Measurements from ENCODE around the gene PARP9.

PARP9 gene

DNA sequence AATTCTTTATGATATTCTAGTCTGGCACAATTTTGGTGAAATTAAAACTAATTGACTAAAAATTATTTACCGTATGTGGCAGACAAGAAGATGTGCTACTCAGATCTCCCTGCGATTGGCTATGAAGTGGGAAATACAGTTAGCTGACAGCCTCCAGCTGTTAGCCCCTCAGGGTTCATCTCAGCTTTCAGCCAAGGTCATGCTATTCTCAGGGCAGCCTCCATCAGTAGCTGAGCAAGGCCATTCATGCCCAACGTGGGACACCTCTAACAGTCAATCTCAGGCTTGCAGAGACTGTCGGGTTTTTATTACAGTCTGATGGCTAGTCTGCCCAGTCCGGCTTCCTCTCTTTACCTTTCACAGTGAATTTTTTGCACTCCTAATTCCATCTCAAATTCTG lies 6.7 kb downstream of the PARP9 start:
- TF ChIP-seq CTCF (IDR thresholded peaks at IDR 0.05; ENCODE audit: low read depth, low read length): no peak
- TF ChIP-seq, protein P1, sequence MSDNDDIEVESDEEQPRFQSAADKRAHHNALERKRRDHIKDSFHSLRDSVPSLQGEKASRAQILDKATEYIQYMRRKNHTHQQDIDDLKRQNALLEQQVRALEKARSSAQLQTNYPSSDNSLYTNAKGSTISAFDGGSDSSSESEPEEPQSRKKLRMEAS (IDR thresholded peaks at IDR 0.05; ENCODE audit: low read depth, low read length): no peak
- no peak for TF ChIP-seq POLR2A (IDR thresholded peaks at IDR 0.05; ENCODE audit: extremely low read depth, insufficient read length)
- no peak for TF ChIP-seq MYC (IDR thresholded peaks at IDR 0.05; ENCODE audit: low read depth, low read length)
- no peak overlapping the region for H3K4me3 ChIP-seq (ENCODE audit: low read depth, low read length)
- DNase-seq (ENCODE audit: low read depth): no peak

- TF ChIP-seq, protein P1 (IDR thresholded peaks at IDR 0.05; ENCODE audit: low read depth, low read length): no peak
- no peak for TF ChIP-seq POLR2A (IDR thresholded peaks at IDR 0.05; ENCODE audit: extremely low read depth, insufficient read length)
- TF ChIP-seq CTCF (IDR thresholded peaks at IDR 0.05; ENCODE audit: low read depth, low read length): no peak
- no peak for TF ChIP-seq MYC (IDR thresholded peaks at IDR 0.05; ENCODE audit: low read depth, low read length)
- no peak for DNase-seq (ENCODE audit: low read depth)
- H3K4me3 ChIP-seq (ENCODE audit: low read depth, low read length): no peak overlapping the region
These were observed 8.6 kb downstream of the PARP9 start for GRCh38 chr3:122555275-122556071.

- DNase-seq (ENCODE audit: low read depth): no peak
- TF ChIP-seq MYC (IDR thresholded peaks at IDR 0.05; ENCODE audit: low read depth, low read length) (no peak), POLR2A (IDR thresholded peaks at IDR 0.05; ENCODE audit: extremely low read depth, insufficient read length) (no peak), CTCF (IDR thresholded peaks at IDR 0.05; ENCODE audit: low read depth, low read length) (no peak)
- TF ChIP-seq, protein P1 (IDR thresholded peaks at IDR 0.05; ENCODE audit: low read depth, low read length): no peak
- H3K4me3 ChIP-seq (ENCODE audit: low read depth, low read length): no peak overlapping the region
These were observed 10.9 kb downstream of the PARP9 start for GRCh38 chr3:122553171-122553570.

DNA sequence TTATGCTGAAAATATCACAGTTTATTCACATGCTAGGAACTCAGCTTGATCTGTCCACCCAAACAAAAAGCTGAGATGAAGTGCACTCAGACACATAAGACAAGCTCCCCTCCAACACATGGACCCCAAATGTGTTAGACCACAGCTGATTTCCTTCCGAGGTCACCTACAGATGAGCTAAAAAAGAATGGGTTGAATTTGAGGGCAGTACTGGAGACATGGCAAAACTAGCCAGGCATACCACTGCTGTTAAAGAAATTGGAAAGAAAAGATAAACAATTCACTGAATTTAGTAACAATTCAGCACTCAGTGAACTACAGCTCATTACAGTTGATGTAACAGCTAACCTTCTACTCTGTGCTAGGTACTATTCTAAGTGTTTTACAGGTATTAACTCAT lies 15.5 kb downstream of the PARP9 start:
- no peak overlapping the region for H3K4me3 ChIP-seq (ENCODE audit: low read depth, low read length)
- no peak for DNase-seq (ENCODE audit: low read depth)
- TF ChIP-seq CTCF (IDR thresholded peaks at IDR 0.05; ENCODE audit: low read depth, low read length): no peak
- no peak for TF ChIP-seq MYC (IDR thresholded peaks at IDR 0.05; ENCODE audit: low read depth, low read length)
- TF ChIP-seq, protein P1 (IDR thresholded peaks at IDR 0.05; ENCODE audit: low read depth, low read length): no peak
- no peak for TF ChIP-seq POLR2A (IDR thresholded peaks at IDR 0.05; ENCODE audit: extremely low read depth, insufficient read length)

- no peak overlapping the region for H3K4me3 ChIP-seq (ENCODE audit: low read depth, low read length)
- TF ChIP-seq MYC (IDR thresholded peaks at IDR 0.05; ENCODE audit: low read depth, low read length) (no peak), POLR2A (IDR thresholded peaks at IDR 0.05; ENCODE audit: extremely low read depth, insufficient read length) (no peak)
- TF ChIP-seq, protein P1 (IDR thresholded peaks at IDR 0.05; ENCODE audit: low read depth, low read length): no peak
- no peak for DNase-seq (ENCODE audit: low read depth)
These were observed 16.0 kb downstream of the PARP9 start for GRCh38 chr3:122548076-122548475.

- TF ChIP-seq POLR2A (IDR thresholded peaks at IDR 0.05; ENCODE audit: extremely low read depth, insufficient read length): no peak
- no peak for TF ChIP-seq CTCF (IDR thresholded peaks at IDR 0.05; ENCODE audit: low read depth, low read length)
- TF ChIP-seq MYC (IDR thresholded peaks at IDR 0.05; ENCODE audit: low read depth, low read length): no peak
- TF ChIP-seq, protein P1 (IDR thresholded peaks at IDR 0.05; ENCODE audit: low read depth, low read length): no peak
- no peak for DNase-seq (ENCODE audit: low read depth)
- H3K4me3 ChIP-seq (ENCODE audit: low read depth, low read length): no peak overlapping the region
These were observed 17.9 kb downstream of the PARP9 start for GRCh38 chr3:122546151-122546550.
